Lung (tissue), 12 donors: Measurements from ENCODE around the gene NFE2L3. TPM values are rescaled to one million over a fixed set of nuclear protein-coding genes. Genes with fewer than 3 reads are reported as not detected.

Experiments used
- ATAC-seq: fragments of 200-7000 bp; cut with Tn5 transposase; one replicate; pipeline ENCODE4 v1.9.1; 2020; ENCODE audit warnings: moderate number of reproducible peaks; ENCODE audit not compliant: insufficient read depth, low FRiP score
- DNase-seq, 3 donors: peaks; one replicate each; pipeline ENCODE4 v3.0.0-alpha.2; 2013 to 2017
- H3K27ac ChIP-seq, 2 donors: one replicate each; pipeline ENCODE4 v1.5.1; 2013; ENCODE audit warnings: mild to moderate bottlenecking in 2 of 2, moderate library complexity in 2 of 2, control low read depth in 1 of 2, inconsistent platforms in 1 of 2, low read depth in 1 of 2, low read length in 1 of 2
- H3K27me3 ChIP-seq, 3 donors: one replicate each; pipeline ENCODE4 v1.5.1; 2013; ENCODE audit warnings: low read length in 2 of 3; ENCODE audit not compliant: control insufficient read depth in 3 of 3, insufficient read depth in 3 of 3
- H3K36me3 ChIP-seq, 4 donors: one replicate each; pipeline ENCODE4 v1.5.1; 2013; ENCODE audit warnings: low read length in 4 of 4, mild to moderate bottlenecking in 1 of 4, moderate library complexity in 1 of 4; ENCODE audit not compliant: control insufficient read depth in 4 of 4, insufficient read depth in 4 of 4
- H3K4me1 ChIP-seq, 5 donors: one replicate each; pipeline ENCODE4 v1.5.1; 2013; ENCODE audit warnings: low read length in 5 of 5, mild to moderate bottlenecking in 2 of 5, moderate library complexity in 1 of 5; ENCODE audit not compliant: control insufficient read depth in 5 of 5, insufficient read depth in 5 of 5
- H3K4me3 ChIP-seq: one replicate; pipeline ENCODE4 v1.5.1; 2013; ENCODE audit warnings: mild to moderate bottlenecking, control low read depth, moderate library complexity
- H3K9ac ChIP-seq, 2 donors: one replicate each; pipeline ENCODE4 v1.5.1; 2013; ENCODE audit warnings: low read length in 2 of 2, control low read depth in 1 of 2; ENCODE audit not compliant: insufficient read depth in 1 of 2
- H3K9me3 ChIP-seq, 4 donors: one replicate each; pipeline ENCODE4 v1.5.1; 2013; ENCODE audit warnings: low read length in 3 of 4, mild to moderate bottlenecking in 1 of 4, moderate library complexity in 1 of 4; ENCODE audit not compliant: control insufficient read depth in 4 of 4, insufficient read depth in 3 of 4
- WGBS, 2 donors: extraction: QIAGEN DNeasy Blood & Tissue Kit; methylation state at CpG; one replicate each; pipeline ENCODE4 v1.1.7; 2013; 5-methylcytosine and 5-hydroxymethylcytosine counted together
- polyA plus RNA-seq, 2 donors: library from polyadenylated mRNA; stranded (reverse); fragments of 200-250 nt; gene quantifications; one replicate each; pipeline ENCODE4 v1.2.1, GENCODE V29; 2013
- total RNA-seq, 2 donors: library from RNA; depleted of rRNA in 1 of 2; stranded (reverse); fragments of >200 nt in 1 of 2; gene quantifications; one replicate each; pipeline ENCODE4 v1.2.1, GENCODE V29; 2014 to 2021
- TF ChIP-seq, protein P1 (sequence below): IDR thresholded peaks from 2 replicates; pipeline ENCODE4 v1.5.1; 2012; ENCODE audit warnings: mild to moderate bottlenecking; ENCODE audit errors: control extremely low read depth, extremely low read depth
- donor health status: control.
- donor health status: control.
- donor health status: Bipolar disorder and iron deficiency.
- donor health status: healthy.
- donor health status: DM: yes; HTN: yes; CAD: no.

Gene NFE2L3
- total and polyA plus RNA-seq, 4 donors, result 3.6 to 6.5 (median 5.1) TPM

DNA sequence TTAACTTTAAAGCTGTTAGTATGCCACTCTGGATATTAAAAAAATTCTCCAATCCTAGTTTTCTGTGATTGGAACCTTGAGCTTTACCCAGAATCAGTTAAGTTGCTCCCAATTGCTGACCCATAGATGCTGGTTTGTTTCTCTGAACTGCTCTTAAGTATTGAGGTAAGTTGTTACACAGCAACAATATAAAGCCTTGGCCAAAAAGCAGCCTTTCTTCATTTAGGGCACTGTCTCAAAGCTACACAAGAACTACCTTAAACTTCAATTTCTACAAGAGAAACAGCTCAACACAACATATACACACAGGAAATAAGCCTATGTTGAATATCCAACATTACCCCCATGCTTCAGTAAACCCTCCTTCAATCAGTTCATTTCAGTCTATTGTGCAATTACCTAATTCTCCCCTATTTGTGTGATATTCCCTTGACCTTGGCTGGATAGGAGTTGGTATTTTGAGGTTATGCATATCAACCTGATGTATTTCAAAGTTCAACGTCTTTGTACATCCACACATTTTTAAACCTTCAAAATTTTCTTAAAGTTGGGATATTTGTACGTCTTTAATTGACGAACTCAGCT is 37.1 kb downstream of the NFE2L3 start:
- peaks cover 0 to 23% (median 2%) of the 10 kb centered on the region in 5 donors for H3K4me1 ChIP-seq
- no peak for ATAC-seq
- no peak overlapping the region for H3K4me3 ChIP-seq
- H3K27ac ChIP-seq, result no peak overlapping the region
- H3K9me3 ChIP-seq, result no peaks in the 10 kb centered on the region
- TF ChIP-seq, protein P1, sequence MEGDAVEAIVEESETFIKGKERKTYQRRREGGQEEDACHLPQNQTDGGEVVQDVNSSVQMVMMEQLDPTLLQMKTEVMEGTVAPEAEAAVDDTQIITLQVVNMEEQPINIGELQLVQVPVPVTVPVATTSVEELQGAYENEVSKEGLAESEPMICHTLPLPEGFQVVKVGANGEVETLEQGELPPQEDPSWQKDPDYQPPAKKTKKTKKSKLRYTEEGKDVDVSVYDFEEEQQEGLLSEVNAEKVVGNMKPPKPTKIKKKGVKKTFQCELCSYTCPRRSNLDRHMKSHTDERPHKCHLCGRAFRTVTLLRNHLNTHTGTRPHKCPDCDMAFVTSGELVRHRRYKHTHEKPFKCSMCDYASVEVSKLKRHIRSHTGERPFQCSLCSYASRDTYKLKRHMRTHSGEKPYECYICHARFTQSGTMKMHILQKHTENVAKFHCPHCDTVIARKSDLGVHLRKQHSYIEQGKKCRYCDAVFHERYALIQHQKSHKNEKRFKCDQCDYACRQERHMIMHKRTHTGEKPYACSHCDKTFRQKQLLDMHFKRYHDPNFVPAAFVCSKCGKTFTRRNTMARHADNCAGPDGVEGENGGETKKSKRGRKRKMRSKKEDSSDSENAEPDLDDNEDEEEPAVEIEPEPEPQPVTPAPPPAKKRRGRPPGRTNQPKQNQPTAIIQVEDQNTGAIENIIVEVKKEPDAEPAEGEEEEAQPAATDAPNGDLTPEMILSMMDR, result no peak
- WGBS, 2 donors, result 93% methylated on average over 3 of the region's 3 CpGs
- H3K27me3 ChIP-seq, result no peaks in the 10 kb centered on the region
- no peak for DNase-seq
- H3K9ac ChIP-seq, result no peak overlapping the region
- peaks cover 17 to 60% (median 53%) of the 10 kb centered on the region in 4 donors for H3K36me3 ChIP-seq

DNA sequence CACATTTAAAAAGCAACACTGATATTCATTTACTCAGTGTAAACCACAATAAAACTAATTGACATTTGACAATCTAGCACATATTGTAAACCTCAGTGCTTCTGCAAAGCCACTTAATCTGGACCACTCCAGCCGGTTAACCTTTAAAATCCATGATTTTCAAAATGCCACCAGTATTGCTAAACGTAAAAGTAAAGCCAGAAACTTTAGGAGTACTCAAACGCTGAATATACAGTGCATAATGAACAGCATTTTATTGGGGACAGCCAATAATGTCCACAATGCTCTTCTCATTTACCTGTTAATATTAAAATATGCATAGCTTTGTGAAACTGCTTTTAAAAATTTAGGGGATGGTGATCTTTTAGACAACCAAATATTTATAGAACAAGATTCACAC is 37.7 kb downstream of the NFE2L3 start:
- DNase-seq (no peak), ATAC-seq (no peak)
- H3K27ac ChIP-seq, result no peak overlapping the region
- 85 to 92% methylated on average over 3 of the region's 3 CpGs for WGBS, 2 donors
- H3K36me3 ChIP-seq, result peaks cover 22 to 65% (median 57%) of the 10 kb centered on the region in 4 donors
- no peak overlapping the region for H3K4me3 ChIP-seq
- no peaks in the 10 kb centered on the region for H3K9me3 ChIP-seq
- H3K4me1 ChIP-seq, result peaks cover 0 to 29% (median 5%) of the 10 kb centered on the region in 5 donors
- H3K27me3 ChIP-seq, result no peaks in the 10 kb centered on the region
- H3K9ac ChIP-seq, result no peak overlapping the region
- TF ChIP-seq, protein P1, result no peak

DNA sequence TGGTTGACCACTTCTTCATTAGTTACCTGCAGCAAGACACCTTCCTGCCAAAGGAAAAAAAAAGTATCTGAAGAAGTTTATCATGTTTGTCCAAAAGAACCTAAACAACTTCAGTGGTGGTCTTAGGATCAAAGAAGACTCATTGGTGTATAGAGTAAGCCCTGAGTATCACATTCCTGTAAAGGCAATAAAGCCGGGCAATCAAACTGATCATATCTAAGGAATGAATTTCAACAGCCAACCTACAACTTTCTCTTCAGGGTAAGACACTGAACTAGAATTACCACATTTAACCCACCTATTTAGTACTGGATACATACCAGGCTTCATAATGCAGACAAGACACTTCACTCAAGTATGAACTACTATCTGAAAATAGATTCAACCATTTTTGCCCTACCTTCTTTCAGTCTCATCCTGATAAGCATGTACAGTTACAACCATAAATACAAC is 38.4 kb downstream of the NFE2L3 start:
- Histone ChIP-seq H3K9ac (no peak overlapping the region), H3K4me1 (peaks cover 0 to 32% (median 7%) of the 10 kb centered on the region in 5 donors), H3K36me3 (peaks cover 25 to 67% (median 60%) of the 10 kb centered on the region in 4 donors), H3K27ac (no peak overlapping the region), H3K9me3 (no peaks in the 10 kb centered on the region), H3K27me3 (no peaks in the 10 kb centered on the region), H3K4me3 (no peak overlapping the region)
- TF ChIP-seq, protein P1, result no peak
- 85 to 94% methylated on average over 1 of the region's 1 CpG for WGBS, 2 donors
- no peak for ATAC-seq
- no peak for DNase-seq
